Dermis blood vessel endothelial cell (primary cell): Measurements from ENCODE around the gene SHC1. TPM values are rescaled to one million over a fixed set of nuclear protein-coding genes. Genes with fewer than 3 reads are reported as not detected.
"Not testable (repeated sequence)": the region's sequence is repeated elsewhere in the genome, so short reads cannot be mapped to it uniquely, and the experiment has no call there.

Source experiments
- DNase-seq: peaks from one replicate; pipeline ENCODE4 v3.0.0; 2010
- total RNA-seq: library from RNA; depleted of rRNA; stranded (reverse); fragments of >200 nt; gene quantifications from 2 replicates; pipeline ENCODE4 v1.2.3, GENCODE V29; 2014

Gene SHC1
- total RNA-seq, 1 donor from 2014 or later, result 337 TPM

DNA sequence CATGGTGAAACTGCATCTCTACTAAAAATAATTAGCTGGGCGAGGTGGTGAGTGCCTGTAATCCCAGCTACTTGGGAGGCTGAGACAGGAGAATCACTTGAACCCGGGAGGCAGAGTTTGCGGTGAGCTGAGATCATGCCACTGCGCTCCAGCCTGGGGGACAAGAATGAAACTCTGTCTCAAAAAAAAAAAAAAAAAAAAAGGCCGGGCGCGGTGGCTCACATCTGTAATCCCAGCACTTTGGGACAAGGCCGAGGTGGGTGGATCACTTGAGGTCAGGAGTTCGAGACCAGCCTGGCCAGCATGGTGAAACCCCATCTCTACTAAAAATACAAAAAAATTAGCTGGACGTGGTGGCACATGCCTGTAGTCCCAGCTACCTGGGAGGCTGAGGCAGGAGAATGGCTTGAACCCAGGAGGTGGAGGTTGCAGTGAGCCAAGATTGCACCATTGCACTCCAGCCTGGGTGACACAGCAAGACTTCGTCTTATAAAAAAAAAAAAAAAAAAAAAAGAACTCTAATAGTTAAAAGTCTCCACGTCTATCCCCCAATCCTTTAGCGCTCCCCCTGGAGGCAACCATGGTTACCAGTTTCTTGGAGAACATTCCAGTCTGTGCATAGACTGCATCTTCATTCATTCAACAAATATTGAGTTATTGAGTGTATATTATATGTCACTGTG lies 24.9 kb upstream of the SHC1 start:
- DNase-seq, result peak; percentile 90

DNA sequence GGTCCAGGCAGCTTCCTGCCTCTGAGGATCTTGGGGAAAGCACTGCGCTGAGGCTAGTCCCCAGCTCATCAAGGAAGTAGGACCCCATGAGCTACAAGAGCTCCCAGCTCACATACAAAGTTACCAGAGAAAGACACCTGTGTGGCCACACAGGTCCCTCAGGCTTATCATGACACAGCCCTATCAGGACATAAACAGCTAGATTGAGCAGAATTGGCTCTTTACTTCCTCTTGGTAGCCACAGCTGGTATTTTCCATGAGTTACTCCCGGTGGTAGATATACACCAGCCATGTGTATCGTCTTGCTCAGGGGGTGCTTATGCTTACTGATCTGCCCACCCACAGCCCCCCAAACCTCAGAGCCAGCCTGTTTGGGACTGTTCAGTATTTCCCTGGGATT lies 24.0 kb upstream of the SHC1 start:
- no peak for DNase-seq

DNA sequence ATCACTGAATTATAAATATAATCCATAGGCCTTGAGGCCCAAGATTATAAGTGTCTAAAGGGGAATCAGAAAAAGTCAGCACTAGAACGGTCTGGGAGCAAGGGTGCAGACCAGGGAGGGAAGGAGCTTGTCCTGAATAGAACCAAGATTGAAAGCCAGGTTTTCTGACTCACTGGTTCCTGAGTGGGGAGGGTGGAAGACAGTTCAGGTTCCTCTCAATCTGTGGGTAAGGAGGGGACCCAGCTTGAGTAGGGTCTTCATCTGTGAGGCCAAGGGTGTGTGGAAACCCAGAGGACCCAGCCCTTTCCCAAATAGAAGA lies 23.7 kb upstream of the SHC1 start:
- DNase-seq, result no peak

DNA sequence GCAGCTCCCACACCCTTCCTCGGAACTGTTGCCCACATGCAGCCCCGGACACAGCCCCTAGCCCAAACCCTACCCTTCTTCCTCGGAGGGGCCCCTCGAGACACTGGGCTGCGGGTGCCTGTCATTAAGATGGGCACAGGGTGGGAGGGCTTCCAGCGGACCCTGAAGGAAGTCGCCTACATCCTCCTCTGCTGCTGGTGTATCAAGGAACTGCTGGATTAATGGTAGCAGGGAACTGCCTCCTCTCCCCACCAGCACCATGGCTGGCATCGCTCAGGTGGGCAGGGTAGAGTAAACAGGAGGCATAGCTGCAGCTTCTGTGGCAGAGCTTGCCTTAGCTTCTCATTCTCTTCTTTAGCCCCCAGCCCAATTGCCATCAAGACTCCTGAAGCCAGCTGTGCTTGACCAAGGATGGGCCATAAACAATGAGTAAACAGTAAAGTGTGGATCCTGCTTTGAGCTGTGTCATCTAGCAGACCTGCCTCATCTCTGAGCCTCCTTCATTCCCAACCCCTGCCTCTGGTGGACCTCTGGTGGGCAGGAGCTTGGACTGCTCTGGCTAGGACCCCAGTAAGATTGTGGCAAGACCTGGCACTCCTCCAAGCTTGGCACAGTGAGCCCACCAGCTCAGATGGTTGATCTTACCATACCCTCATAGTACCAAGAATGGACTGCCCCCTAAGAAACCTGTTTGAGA lies 23.2 kb upstream of the SHC1 start, which contains the start of gene LENEP:
Gene LENEP (plus strand): TSS at position 15 of the 697 bp plus-strand sequence. CDS start 22 bp downstream, at position 37.
- no peak for DNase-seq

DNA sequence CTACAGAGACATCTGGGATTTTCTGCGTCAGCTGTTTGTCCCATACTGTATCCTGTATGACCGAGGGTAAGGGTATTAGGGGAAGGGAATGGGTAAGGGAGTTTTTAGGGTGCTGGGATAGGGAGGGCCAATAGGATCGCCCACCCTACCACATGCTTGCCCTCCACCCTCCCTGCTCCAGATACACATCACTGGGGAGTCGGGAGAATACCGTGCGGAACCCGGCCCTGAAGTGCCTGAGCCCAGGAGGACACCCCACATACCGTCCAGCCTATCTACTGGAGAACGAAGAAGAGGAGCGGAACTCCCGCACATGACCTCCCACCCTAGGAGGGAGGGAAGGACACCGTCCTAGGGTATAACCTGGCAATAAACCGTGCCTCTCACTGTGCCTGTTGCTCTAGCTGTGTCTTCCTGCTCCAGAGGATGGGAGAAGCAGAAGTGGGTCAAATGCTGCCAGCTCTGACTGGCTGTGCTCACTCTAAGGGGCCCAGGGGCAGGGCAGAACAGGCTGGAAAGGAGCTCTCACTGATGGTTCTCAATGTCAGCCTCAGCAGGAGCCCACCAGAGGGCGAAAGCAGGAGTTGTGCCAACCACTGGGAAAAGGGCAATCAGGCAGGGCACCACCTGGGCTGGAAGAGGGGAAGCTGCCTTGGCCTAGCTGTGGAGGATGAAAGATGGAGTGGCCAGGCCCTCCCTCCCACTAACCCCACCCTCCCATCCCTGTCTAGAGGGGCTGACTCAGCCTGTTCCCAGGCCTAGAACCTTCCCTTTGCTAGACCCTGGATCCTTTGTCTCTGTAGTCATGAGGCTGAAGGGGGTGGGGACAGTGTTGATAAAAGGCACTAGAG lies 22.4 kb upstream of the SHC1 start:
- DNase-seq, result peak; percentile 37

DNA sequence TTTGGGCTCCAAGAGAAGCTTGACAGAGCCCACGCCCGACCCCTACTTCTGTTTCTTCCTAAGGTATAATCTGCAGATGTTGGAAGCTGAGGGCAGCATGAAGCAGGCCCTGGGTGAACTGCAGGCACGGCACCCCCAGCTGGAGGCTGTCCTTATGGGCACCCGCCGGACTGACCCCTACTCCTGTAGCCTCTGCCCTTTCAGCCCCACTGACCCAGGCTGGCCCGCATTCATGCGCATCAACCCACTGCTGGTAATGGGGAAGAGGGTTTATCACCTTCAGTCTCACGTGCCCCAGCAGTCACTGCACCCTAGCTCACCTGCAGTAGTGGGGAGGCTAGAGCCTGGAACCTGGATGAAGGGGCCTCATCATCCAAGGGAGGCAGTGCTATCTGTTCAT lies 19.7 kb upstream of the SHC1 start:
- no peak for DNase-seq

DNA sequence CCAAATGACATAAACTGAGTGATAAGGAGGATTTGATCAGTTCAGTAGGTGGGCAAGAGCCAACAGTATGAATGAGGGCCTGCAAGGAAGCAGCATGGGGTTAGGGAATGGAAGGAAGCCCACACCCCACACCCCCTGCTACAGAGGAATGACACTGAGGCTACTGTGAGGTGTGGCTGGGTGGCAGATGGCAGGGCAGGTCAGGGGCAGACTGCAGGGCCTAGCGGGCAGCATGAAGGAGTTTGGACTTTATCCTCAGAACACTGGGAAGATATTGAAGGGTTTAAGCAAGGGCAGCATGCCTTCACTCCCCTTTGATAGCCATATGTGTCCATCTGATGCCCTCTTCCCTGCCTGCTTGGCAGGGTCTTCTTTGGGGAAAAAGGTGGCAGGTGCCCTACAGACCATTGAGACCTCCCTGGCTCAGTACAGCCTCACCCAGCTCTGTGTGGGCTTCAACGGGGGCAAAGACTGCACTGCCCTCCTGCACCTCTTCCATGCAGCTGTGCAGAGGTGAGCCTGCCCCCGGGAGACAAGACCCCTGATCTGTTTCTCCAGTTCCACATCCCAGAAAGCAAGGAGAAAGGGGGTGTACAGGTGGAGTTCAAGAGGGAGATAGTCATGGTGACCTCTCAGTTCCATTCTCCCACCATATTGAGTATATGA lies 18.8 kb upstream of the SHC1 start:
- no peak for DNase-seq

DNA sequence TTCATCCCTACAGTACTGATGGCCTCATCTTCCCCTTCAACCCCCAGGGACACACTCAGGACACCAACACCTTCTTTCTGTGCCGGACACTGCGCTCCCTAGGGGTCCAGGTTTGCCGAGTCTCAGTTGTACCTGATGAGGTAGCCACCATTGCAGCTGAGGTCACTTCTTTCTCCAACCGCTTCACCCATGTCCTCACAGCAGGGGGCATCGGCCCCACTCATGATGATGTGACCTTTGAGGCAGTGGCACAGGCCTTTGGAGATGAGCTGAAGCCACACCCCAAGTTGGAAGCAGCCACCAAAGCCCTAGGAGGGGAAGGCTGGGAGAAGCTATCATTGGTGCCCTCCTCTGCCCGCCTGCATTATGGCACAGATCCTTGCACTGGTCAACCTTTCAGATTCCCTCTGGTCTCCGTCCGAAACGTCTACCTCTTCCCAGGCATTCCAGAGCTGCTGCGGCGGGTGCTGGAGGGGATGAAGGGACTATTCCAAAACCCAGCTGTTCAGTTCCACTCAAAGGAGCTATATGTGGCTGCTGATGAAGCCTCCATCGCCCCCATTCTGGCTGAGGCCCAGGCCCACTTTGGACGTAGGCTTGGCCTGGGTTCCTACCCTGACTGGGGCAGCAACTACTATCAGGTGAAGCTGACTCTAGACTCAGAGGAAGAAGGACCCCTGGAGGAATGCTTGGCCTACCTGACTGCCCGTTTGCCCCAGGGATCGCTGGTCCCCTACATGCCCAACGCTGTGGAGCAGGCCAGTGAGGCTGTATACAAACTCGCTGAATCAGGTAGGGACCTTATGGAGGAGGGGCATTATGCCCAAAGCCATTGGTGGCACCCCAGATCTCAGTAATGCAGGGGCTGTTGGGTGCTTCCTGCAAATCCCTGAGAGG lies 17.8 kb upstream of the SHC1 start:
- DNase-seq, result no peak

DNA sequence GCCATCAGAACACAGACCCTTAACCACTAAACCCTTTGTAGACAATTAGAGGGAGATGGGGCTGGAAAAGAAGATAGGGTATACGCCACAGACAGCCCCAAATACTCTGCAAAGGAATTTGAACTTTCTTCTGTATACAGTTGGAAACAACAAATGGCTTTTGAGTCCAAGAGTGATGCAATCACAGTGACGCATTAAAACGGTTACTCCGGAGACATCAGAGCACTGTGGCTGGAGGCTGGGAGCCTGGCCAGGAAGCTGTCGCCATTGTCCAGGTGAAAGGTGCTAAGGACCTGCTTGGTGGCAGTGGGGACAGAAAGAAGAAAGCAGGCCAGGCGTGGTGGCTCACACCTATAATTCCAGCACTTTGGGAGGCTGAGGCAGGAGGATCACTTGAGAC lies 16.8 kb upstream of the SHC1 start:
- DNase-seq, result no peak

DNA sequence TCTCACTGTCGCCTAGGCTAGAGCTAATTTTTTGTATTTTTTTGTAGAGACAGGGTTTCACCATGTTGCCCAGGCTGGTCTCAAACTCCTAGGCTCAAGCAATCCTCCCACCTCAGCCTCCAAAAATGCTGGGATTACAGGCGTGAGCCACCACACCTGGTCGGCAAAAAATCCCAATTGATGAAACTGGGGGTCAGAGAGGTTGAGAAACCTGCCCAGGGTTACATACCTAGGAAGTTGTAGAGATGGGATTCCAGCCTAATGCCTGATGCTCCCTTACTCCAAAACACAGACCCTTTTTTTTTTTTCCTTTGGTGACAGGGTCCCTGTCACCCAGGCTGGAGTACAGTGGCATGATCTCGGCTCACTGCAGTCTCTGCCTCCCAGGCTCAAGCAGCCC lies 16.2 kb upstream of the SHC1 start:
- DNase-seq, result not testable (repeated sequence)

DNA sequence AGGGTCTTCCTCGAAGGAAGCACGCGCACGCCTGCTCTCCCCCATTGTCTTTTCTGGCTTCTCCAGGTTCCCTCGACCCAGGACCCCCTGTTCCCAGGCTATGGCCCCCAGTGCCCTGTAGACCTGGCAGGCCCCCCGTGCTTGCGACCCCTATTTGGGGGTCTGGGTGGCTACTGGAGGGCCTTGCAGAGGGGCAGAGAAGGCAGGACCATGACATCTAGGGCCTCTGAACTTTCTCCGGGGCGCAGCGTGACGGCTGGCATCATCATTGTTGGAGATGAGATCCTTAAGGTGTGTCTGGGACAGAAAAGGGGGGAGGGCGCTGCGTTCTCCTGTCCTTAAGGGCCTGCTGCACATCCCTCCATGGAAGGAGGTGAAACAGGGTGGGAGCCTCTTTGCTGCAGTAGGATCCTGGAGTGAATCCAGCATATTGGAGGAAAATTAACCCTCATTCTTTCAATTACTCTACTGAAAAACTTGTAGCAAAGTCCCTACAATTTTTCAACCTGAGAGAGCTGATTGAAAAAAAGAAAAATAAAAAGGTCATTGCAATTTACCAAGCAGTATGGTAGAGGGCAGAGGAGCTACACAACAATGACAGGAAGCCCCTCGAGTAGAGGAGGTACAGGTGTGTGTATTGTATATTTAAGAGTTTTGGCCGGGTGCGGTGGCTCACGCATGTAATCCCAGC lies 13.4 kb upstream of the SHC1 start:
- DNase-seq, result no peak

DNA sequence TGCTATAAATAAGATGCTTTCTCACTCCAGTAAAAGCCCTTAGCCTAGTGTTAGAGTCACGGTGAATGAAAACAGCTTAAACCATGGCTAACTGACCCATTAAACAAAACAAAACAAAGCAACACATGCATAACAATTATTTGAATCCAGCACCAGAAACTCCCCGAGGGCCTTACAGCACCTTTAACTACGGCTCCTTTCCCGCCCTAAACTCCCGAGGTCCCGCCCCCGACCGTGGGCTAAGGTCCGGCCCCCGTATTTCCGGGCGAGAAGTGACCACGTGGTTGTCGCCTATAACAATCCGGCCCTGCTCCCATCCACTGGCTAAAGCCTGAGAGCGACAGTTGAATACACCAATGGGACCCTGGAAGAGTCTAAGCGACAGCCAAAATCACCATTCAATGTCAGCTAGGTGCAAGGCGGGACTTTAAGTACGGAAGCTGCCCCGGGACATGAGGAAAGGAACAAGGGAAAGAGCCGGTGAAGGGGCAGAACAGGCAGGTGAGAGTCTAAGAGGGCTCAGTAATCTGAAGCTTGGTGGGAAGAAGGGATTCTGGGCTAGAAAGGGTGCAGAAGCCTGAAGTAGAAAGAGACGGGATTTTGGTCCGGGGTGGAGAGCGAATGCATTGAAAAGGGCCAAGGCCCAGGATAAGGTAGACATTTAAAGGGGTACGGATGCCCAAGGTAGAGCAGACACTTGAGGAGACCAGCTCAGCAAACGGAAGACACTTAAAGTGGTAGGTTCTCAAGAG lies 12.5 kb upstream of the SHC1 start, which contains the start of gene FLAD1:
Gene FLAD1 (plus strand): TSS at position 448 of the 752 bp plus-strand sequence. CDS start 351 bp downstream, outside the sequence.
- peak; percentile 100 for DNase-seq

DNA sequence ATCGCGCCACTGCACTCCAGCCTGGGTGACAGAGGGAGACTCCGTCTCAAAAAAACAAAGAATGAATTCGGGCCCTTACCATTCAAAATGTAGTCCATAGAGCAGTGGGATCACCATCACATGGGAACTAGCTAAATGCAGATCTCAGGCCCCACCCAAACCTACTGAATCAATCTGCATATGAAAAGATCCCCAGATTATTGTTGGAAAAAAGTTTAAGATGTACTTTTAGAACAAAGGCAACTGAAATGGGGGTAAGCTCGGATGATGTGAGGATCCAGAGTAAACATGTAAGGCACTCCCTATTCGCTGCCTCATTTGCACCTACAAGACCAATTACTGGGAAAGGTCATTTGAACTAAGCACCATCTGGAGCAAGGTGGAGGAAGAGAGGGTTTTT lies 11.8 kb upstream of the SHC1 start:
- no peak for DNase-seq

DNA sequence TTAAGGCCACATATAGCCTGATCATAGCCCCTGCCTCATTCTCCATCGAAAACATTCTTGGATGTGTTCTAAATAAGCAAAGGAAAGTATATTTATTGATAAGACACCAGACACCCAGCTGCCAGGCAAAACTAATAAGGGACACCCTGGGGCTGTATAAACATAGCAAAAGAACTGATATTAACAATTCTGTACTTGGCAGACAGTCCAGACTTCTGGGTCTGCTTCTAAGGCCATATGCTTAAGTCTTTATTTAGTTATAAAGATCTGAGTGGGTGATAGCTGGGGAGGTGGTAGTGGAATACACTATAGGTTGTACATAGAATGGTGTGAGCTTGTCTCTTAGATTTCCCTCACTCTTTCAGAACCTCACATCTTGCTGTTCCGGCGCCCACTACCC lies 7.8 kb upstream of the SHC1 start:
- no peak for DNase-seq

DNA sequence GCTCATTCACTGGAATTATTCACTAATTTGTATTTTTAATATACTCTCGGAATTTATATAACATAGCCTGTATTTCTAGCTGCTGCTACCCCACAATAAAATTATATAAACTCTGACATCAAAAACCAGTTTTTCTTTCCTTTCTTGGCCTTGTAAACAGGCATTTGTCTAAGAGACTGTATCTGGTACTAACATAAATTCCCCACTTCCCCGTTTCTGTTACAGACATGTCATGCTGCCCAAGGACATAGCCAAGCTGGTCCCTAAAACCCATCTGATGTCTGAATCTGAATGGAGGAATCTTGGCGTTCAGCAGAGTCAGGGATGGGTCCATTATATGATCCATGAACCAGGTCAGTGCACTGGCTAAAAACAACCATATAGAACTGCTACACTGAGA lies 7.2 kb upstream of the SHC1 start:
- not testable (repeated sequence) for DNase-seq

DNA sequence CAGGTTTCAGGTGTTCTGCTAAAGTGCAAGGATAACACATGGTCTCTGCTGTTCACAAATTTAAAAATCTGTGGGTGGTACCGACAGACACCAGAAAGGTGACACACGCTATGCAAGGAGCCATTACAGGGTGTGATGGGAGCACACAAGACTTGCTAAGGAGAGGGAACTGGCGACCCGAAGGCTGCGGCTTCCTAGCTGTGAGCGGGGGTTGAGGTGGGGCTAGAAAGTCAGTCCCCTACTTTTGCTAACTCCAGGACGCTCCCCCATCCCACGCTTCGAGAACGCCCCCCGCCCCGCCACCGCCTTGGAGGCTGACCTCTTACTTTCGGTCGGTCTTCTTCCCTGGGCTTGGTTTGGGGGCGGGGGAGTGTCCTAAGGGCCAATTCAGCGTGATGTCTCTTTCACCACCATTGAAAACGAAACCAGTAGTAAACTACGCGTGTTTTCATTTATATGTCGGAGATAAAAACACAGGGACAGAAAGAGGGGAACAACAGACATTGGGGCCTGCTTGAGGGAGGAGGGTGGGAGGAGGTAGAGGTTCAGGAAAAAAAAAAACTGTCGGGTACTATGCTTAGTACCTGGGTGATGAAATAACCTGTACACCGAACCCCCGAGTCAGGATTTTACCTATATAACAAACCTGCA lies 5.0 kb upstream of the SHC1 start:
- DNase-seq, result peak; percentile 68

DNA sequence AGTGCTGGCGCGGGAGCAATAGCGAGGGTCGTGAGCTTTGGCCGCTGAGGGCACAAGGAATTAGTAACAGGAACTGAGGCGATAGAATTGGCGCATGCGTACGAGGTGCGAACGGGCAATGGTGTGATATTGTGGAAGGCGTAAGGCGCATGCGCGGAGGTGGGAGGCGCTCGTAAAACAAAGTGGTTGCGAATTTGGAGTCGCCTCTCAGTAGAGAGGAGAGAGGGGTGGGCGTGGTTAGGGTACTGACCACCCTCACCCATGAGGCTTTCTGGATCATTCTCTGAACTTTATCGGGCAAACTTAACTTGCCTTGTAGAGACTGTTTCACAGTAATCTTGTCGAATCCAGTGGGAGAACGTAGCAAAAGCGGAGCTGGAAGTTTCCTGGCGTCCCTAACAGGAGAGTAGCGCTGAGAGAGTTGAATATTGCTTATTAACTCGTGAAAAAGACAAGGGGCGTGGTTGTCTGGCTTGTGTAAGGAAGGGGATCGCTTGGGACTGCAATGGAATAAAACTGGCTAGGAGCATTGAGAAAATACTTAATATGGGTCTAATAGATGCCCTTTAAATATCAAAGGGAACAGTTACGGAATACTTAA lies 4.4 kb upstream of the SHC1 start:
- peak; percentile 96 for DNase-seq

DNA sequence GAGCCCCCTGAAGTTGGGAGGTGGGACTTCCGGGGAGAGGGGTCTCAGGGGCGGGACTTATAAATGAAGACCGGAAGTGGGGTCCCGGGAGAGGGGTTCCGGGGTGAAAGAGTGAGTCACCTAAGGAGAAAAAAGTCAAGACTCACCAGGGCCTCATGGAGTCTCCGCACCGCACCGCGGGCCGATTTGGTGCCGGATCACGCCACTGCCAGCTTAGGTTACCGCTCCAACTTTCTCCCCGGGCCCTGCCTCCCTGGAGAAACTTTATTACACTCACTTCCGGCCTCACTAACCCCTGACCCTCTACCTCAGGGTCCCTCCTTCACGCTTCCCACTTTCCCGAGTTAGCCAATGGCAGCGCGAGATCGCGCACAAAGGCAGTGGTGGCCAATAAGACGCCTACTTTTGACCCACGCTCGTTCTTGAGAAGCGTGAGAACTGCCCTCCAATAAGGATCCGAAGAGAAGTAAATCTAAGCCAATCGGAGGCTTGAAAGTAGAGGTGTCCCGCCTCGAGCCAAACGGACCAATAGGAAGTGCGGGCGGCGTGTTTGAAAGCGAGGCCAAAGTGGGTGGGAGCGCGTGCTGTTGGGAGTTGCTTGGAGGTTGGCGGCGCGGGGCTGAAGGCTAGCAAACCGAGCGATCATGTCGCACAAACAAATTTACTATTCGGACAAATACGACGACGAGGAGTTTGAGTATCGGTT lies 3.7 kb upstream of the SHC1 start, which contains the start of gene CKS1B:
Gene CKS1B (plus strand): TSS at position 580 of the 706 bp plus-strand sequence. CDS start 65 bp downstream, at position 645.
- DNase-seq, result peak; percentile 100
